Tibial nerve (tissue), 4 donors: ENCODE data around the gene DDX20. TPM values are rescaled to one million over a fixed set of nuclear protein-coding genes. Genes with fewer than 3 reads are reported as not detected.

ENCODE experiments used
- DNase-seq, 2 donors: peaks; one replicate each; pipeline ENCODE4 v3.0.0-alpha.2; 2019; ENCODE audit warnings: low spot score in 2 of 2
- H3K27ac ChIP-seq, 4 donors: fragments of 200-600 bp; sonication (generic) in 3 of 4; one replicate each; pipeline ENCODE4 v1.5.1; 2017 to 2019; ENCODE audit warnings: mild to moderate bottlenecking in 1 of 4
- H3K27me3 ChIP-seq, 2 donors: fragments of 200-600 bp; sonication (generic) in 1 of 2; one replicate each; pipeline versions ENCODE4 v1.5.1 to v1.6.0; 2017 to 2019
- H3K36me3 ChIP-seq, 3 donors: fragments of 200-600 bp; sonication (generic); one replicate each; pipeline ENCODE4 v1.5.1; 2018 to 2019
- H3K4me1 ChIP-seq, 4 donors: fragments of 200-600 bp; sonication (generic) in 3 of 4; one replicate each; pipeline ENCODE4 v1.5.1; 2017 to 2019
- H3K4me3 ChIP-seq, 4 donors: fragments of 200-600 bp; sonication (generic) in 3 of 4; one replicate each; pipeline ENCODE4 v1.5.1; 2017 to 2019; ENCODE audit warnings: mild to moderate bottlenecking in 1 of 4, moderate library complexity in 1 of 4
- H3K9me3 ChIP-seq, 4 donors: fragments of 200-600 bp; sonication (generic) in 3 of 4; one replicate each; pipeline ENCODE4 v1.5.1; 2017 to 2019
- CTCF ChIP-seq, 5 experiments: fragments of 200-600 bp in 3 of 5; fragments of 450-650 bp in 2 of 5; sonication (generic) in 3 of 5; IDR thresholded peaks; one replicate each; pipeline ENCODE4 v1.5.1; 2016 to 2019; ENCODE audit warnings: antibody characterized with exemption in 5 of 5, mild to moderate bottlenecking in 3 of 5, moderate library complexity in 2 of 5
- EP300 ChIP-seq, 2 donors: sonication (generic); formaldehyde crosslinking; IDR thresholded peaks; one replicate each; pipeline ENCODE4 v1.6.1; 2017; ENCODE audit warnings: antibody characterized with exemption in 2 of 2, mild to moderate bottlenecking in 1 of 2
- POLR2A ChIP-seq, 2 donors: fragments of 450-650 bp; IDR thresholded peaks; one replicate each; pipeline ENCODE4 v1.6.1; 2017; ENCODE audit warnings: antibody characterized with exemption in 2 of 2, mild to moderate bottlenecking in 2 of 2, moderate library complexity in 2 of 2
- WGBS, 2 donors: methylation state at CpG; one replicate each; pipeline ENCODE4 v1.1.5; 2018; 5-methylcytosine and 5-hydroxymethylcytosine counted together
- small RNA-seq: library from RNA; depleted of rRNA; stranded (forward); fragments of <200 nt; gene quantifications from one replicate; pipeline ENCODE3, GENCODE V24; 2016
- total RNA-seq, 4 donors: library from RNA; depleted of rRNA; stranded (reverse); fragments of >200 nt; gene quantifications; one replicate each; pipeline ENCODE4 v1.1.0, GENCODE V29; 2016

DDX20 gene
- total RNA-seq, 4 donors from 2014 or later = 30.8 to 40.5 (median 35.5) TPM

- no peak for TF ChIP-seq CTCF (IDR thresholded peaks at IDR 0.05)
- TF ChIP-seq POLR2A (IDR thresholded peaks at IDR 0.05) = no peak
- no peak for TF ChIP-seq EP300 (IDR thresholded peaks at IDR 0.05)
- Histone ChIP-seq H3K4me1 (no peaks in the 10 kb centered on the region), H3K4me3 (no peak overlapping the region), H3K27ac (no peak overlapping the region), H3K27me3 (no peaks in the 10 kb centered on the region), H3K36me3 (no peaks in the 10 kb centered on the region), H3K9me3 (no peaks in the 10 kb centered on the region)
- WGBS, 2 donors = 91% methylated on average over 4 of the region's 4 CpGs
- DNase-seq = no peak
These were observed 56.6 kb downstream of the DDX20 start for GRCh38 chr1:111812306-111812705.

GRCh38 chr1:111813440-111814304, 58.0 kb downstream of the DDX20 start:
- Histone ChIP-seq H3K36me3 (no peaks in the 10 kb centered on the region), H3K4me3 (no peak overlapping the region), H3K9me3 (no peaks in the 10 kb centered on the region), H3K27ac (no peak overlapping the region), H3K4me1 (no peaks in the 10 kb centered on the region), H3K27me3 (no peaks in the 10 kb centered on the region)
- no peak for TF ChIP-seq CTCF (IDR thresholded peaks at IDR 0.05)
- no peak for TF ChIP-seq POLR2A (IDR thresholded peaks at IDR 0.05)
- TF ChIP-seq EP300 (IDR thresholded peaks at IDR 0.05) = no peak
- DNase-seq = no peak
- 69 to 79% methylated on average over 14 to 16 of the region's 16 CpGs for WGBS, 2 donors

GRCh38 chr1:111814305-111814628, 58.6 kb downstream of the DDX20 start:
- Histone ChIP-seq H3K27ac (no peak overlapping the region), H3K27me3 (no peaks in the 10 kb centered on the region), H3K36me3 (no peaks in the 10 kb centered on the region), H3K4me1 (no peaks in the 10 kb centered on the region), H3K4me3 (no peak overlapping the region), H3K9me3 (no peaks in the 10 kb centered on the region)
- DNase-seq = no peak
- TF ChIP-seq POLR2A (IDR thresholded peaks at IDR 0.05) (no peak), EP300 (IDR thresholded peaks at IDR 0.05) (no peak), CTCF (IDR thresholded peaks at IDR 0.05) (no peak)
- 93 to 95% methylated on average over 9 of the region's 9 CpGs for WGBS, 2 donors

- Histone ChIP-seq H3K36me3 (no peaks in the 10 kb centered on the region), H3K4me3 (no peak overlapping the region), H3K27ac (no peak overlapping the region), H3K9me3 (no peaks in the 10 kb centered on the region), H3K4me1 (no peaks in the 10 kb centered on the region), H3K27me3 (no peaks in the 10 kb centered on the region)
- TF ChIP-seq CTCF (IDR thresholded peaks at IDR 0.05) = no peak
- TF ChIP-seq POLR2A (IDR thresholded peaks at IDR 0.05) = no peak
- no peak for TF ChIP-seq EP300 (IDR thresholded peaks at IDR 0.05)
- 80 to 82% methylated on average over 3 of the region's 3 CpGs for WGBS, 2 donors
- no peak for DNase-seq
These were observed 58.9 kb downstream of the DDX20 start for GRCh38 chr1:111814642-111815041.

Small RNA genes lying within 50 kb of the gene (small RNA-seq; reads per million reads assigned to genes)
- not detected for gene INKA2

Other genes starting within 250 kb of the DDX20 start
- 10 to 100 TPM; 45.5 to 48.7 (median 46.8) TPM for gene RAP1A, start 136.1 kb upstream of the DDX20 start, total RNA-seq
- gene INKA2, start 16.5 kb upstream of the DDX20 start, total RNA-seq = 10 to 100 TPM in 1 of 4 donors, 1 to 10 TPM in 3; 6.3 to 11.8 (median 7.9) TPM
- gene KCND3, start 233.8 kb downstream of the DDX20 start, total RNA-seq = 1 to 10 TPM; 1.0 to 6.9 (median 3.9) TPM